ENCODE results near the gene FAM163B.
"Not testable (repeated sequence)": the region's sequence is repeated elsewhere in the genome, so short reads cannot be mapped to it uniquely, and the experiment has no call there.

Gene FAM163B

DNA sequence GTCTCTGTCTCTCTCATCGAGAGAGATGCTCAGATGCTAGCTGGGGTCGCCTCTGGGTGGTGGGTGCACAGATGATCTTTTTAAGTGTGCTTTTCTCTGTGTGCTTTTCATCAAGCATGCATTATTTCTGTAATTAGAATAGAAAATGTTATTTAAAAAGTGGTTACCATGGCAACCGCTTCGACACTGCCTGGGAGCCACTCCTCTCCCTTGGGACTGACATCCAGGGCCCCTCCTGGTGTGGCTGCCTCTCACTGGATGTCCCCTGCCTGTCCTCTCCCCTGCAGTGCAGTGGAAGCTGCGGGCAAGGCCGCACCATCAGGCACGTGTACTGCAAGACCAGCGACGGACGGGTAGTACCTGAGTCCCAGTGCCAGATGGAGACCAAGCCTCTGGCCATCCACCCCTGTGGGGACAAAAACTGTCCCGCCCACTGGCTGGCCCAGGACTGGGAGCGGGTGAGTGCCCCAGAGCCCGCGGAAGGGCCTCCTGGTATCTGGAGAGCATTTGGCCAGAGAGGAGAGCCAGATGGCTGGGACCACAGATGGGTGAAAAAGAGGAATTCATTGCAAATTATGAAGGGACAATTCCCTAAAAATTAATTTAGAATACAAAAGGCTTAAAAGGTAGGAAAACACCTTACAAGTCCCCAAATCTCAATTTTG lies 39.9 kb downstream of the FAM163B start:
- Histone ChIP-seq H3K27me3 (no peaks in the 10 kb centered on the region), H3K4me1 (peaks cover 34% of the 10 kb centered on the region), H3K9me3 (no peaks in the 10 kb centered on the region), H3K36me3 (no peaks in the 10 kb centered on the region), H3K4me3 (ENCODE audit: low read depth, low read length) (no peak overlapping the region)
- TF ChIP-seq, protein P1, sequence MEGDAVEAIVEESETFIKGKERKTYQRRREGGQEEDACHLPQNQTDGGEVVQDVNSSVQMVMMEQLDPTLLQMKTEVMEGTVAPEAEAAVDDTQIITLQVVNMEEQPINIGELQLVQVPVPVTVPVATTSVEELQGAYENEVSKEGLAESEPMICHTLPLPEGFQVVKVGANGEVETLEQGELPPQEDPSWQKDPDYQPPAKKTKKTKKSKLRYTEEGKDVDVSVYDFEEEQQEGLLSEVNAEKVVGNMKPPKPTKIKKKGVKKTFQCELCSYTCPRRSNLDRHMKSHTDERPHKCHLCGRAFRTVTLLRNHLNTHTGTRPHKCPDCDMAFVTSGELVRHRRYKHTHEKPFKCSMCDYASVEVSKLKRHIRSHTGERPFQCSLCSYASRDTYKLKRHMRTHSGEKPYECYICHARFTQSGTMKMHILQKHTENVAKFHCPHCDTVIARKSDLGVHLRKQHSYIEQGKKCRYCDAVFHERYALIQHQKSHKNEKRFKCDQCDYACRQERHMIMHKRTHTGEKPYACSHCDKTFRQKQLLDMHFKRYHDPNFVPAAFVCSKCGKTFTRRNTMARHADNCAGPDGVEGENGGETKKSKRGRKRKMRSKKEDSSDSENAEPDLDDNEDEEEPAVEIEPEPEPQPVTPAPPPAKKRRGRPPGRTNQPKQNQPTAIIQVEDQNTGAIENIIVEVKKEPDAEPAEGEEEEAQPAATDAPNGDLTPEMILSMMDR (IDR thresholded peaks at IDR 0.05; ENCODE audit: low read depth, low read length): no peak
- DNase-seq: no peak

DNA sequence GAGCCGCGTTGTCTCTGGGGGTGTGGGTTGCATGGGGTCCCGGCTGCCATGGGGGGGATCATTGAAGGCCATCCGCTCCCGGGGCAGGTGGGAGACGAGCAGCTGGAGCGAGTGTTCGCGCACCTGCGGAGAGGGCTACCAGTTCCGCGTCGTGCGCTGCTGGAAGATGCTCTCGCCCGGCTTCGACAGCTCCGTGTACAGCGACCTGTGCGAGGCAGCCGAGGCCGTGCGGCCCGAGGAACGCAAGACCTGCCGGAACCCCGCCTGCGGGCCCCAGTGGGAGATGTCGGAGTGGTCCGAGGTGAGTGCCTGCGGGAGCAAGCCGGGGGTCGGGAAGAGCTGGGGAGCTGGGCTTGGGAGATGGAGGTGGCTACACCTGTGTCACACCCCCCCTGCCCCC lies 41.0 kb downstream of the FAM163B start:
- TF ChIP-seq, protein P1 (IDR thresholded peaks at IDR 0.05; ENCODE audit: low read depth, low read length): no peak
- Histone ChIP-seq H3K9me3 (no peaks in the 10 kb centered on the region), H3K36me3 (no peaks in the 10 kb centered on the region), H3K4me3 (ENCODE audit: low read depth, low read length) (no peak overlapping the region), H3K27me3 (no peaks in the 10 kb centered on the region), H3K4me1 (peaks cover 37% of the 10 kb centered on the region)
- no peak for DNase-seq

DNA sequence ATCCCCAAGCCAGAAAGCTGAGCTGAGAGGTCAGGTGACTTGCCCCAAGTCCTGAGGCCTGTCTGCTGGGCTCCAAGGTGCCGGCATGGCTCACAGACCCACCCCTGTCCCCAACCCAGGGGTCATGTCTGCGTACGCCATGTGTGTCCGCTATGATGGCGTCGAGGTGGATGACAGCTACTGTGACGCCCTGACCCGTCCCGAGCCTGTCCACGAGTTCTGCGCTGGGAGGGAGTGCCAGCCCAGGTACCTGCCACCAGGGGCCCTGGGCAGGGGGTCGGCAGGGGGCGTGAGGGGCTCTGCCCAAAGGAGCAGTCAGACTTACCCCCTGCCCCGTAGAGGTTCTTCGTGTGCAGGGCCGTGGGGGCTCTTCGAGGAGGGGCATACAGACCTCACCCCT lies 42.4 kb downstream of the FAM163B start:
- H3K4me1 ChIP-seq: peaks cover 40% of the 10 kb centered on the region
- TF ChIP-seq, protein P1 (IDR thresholded peaks at IDR 0.05; ENCODE audit: low read depth, low read length): no peak
- no peak for DNase-seq
- no peaks in the 10 kb centered on the region for H3K27me3 ChIP-seq
- H3K4me3 ChIP-seq (ENCODE audit: low read depth, low read length): no peak overlapping the region
- H3K9me3 ChIP-seq: no peaks in the 10 kb centered on the region
- H3K36me3 ChIP-seq: no peaks in the 10 kb centered on the region

DNA sequence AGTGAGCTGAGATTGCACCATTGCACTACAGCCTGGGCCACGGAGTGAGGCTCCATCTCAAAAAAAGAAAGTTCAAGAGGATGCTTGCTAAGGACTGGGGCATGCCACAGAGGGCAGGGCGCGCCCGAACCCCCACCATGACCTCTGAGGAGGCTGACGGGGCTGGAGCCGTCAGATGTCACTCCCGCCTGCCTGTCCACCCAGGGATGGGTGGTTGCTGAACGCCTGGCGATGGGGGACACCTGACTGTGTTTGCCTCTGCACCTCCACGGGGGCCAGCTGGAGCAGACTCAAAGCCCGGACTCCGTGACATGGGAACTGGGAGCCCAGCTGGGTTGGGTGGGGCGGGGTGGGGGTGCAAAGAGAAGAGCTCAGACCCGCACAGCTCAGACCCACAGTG lies 42.8 kb downstream of the FAM163B start:
- Histone ChIP-seq H3K9me3 (no peaks in the 10 kb centered on the region), H3K36me3 (no peaks in the 10 kb centered on the region), H3K27me3 (no peaks in the 10 kb centered on the region), H3K4me3 (ENCODE audit: low read depth, low read length) (no peak overlapping the region), H3K4me1 (peaks cover 40% of the 10 kb centered on the region)
- TF ChIP-seq, protein P1 (IDR thresholded peaks at IDR 0.05; ENCODE audit: low read depth, low read length): no peak
- no peak for DNase-seq

DNA sequence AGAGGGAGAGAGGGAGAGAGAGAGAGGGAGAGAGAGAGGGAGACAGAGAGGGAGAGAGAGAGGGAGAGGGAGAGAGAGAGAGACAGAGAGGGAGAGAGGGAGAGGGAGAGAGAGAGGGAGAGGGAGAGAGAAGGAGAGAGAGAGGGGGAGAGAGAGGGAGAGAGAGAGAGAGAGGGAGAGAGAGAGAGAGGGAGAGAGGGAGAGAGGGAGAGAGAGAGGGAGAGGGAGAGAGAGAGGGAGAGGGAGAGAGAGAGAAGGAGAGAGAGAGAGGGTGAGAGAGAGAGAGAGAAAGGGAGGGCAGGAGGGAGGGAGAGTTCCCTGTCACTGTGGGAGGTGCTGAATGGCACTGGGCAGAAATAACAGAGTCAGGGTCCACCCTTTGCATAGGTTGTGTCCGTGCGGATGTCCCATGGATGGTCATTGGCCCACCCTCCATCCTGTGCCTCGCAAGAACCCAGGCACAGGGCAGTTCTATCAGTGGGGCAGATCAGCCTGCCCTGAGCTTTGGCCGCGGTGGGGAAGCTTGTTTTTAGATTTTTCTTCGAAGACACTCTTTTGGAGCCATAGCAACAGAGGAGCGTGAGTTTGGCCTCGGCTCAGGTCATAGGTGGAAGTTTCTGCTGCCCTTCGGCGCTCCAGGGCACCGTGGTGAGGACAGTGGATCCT lies 44.6 kb downstream of the FAM163B start:
- H3K9me3 ChIP-seq: no peaks in the 10 kb centered on the region; the same call in 1 of the 2 replicates
- no peak for DNase-seq
- H3K36me3 ChIP-seq: no peaks in the 10 kb centered on the region
- H3K4me3 ChIP-seq (ENCODE audit: low read depth, low read length): no peak overlapping the region
- no peaks in the 10 kb centered on the region for H3K27me3 ChIP-seq
- TF ChIP-seq, protein P1 (IDR thresholded peaks at IDR 0.05; ENCODE audit: low read depth, low read length): no peak
- H3K4me1 ChIP-seq: peaks cover 34% of the 10 kb centered on the region

DNA sequence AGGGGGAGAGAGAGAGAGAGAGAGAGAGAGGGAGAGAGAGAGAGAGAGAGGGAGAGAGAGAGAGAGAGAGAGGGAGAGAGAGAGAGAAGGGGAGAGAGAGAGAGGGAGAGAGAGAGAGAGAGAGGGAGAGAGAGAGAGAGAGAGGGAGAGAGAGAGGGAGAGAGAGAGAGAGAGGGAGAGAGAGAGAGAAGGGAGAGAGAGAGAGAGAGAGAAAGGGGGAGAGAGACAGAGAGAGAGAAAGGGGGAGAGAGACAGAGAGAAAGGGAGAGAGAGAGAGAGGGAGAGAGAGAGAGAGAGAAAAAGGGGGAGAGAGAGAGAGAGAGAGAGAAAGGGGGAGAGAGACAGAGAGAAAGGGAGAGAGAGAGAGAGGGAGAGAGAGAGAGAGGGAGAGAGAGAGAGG lies 45.4 kb downstream of the FAM163B start:
- H3K9me3 ChIP-seq; H3K4me3 ChIP-seq (ENCODE audit: low read depth, low read length); H3K27me3 ChIP-seq; H3K36me3 ChIP-seq; DNase-seq: not testable (repeated sequence)
- H3K4me1 ChIP-seq: peaks cover 30% of the 10 kb centered on the region
